Astrocyte of the cerebellum (primary cell): Measurements from ENCODE around the gene ZBTB8A.
A peak's percentile ranks its signal among the peaks of the same experiment; 100 is the strongest.
"Not testable (repeated sequence)": the region's sequence is repeated elsewhere in the genome, so short reads cannot be mapped to it uniquely, and the experiment has no call there.

Experiments used
- DNase-seq: peaks from one replicate; pipeline ENCODE4 v3.0.0-alpha.2; 2011; ENCODE audit warnings: low read depth
- H3K4me3 ChIP-seq: 2 replicates; pipeline ENCODE4 v1.5.1; 2011; ENCODE audit warnings: mild to moderate bottlenecking, low read depth, low read length, moderate library complexity
- in situ Hi-C: cut with HindIII; loops from 2 replicates; pipeline ENCODE4 v1.10.0; 2017; ENCODE audit warnings: low sequenced_read_pairs
- TF ChIP-seq, protein P1 (sequence below): IDR thresholded peaks from 2 replicates; pipeline ENCODE4 v1.5.1; 2012; ENCODE audit warnings: low read length, low read depth, moderate library complexity, mild to moderate bottlenecking; ENCODE audit errors: missing control alignments

ZBTB8A gene

DNA sequence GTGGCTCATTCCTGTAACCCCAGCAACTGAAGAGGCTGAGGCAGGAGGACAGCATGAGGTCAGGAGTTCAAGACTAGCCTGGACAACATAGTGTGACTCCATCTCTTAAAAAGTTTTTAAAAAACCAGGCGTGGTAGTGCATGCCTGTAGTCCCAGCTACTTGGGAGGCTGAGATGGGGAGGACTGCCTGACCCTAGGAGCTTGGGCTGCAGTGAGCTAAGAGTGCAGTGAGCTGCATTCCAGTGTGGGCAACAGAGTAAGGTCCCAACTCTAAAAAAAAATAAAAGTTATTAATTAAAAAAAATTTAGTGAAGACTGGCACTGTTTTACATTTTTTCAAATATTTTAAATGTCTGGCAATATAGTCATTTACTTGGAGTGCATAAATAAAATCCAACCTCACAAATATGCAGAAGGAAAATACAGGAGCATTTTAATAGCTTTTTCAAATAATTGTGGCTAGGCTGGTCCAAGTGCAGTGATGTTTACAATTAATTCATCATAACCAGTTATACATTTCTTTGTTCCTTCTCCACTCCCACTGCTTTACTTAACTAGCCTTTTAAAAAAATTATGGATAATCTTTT lies 100.4 kb downstream of the ZBTB8A start:
- in situ Hi-C loops, result no loop called here
- TF ChIP-seq, protein P1, sequence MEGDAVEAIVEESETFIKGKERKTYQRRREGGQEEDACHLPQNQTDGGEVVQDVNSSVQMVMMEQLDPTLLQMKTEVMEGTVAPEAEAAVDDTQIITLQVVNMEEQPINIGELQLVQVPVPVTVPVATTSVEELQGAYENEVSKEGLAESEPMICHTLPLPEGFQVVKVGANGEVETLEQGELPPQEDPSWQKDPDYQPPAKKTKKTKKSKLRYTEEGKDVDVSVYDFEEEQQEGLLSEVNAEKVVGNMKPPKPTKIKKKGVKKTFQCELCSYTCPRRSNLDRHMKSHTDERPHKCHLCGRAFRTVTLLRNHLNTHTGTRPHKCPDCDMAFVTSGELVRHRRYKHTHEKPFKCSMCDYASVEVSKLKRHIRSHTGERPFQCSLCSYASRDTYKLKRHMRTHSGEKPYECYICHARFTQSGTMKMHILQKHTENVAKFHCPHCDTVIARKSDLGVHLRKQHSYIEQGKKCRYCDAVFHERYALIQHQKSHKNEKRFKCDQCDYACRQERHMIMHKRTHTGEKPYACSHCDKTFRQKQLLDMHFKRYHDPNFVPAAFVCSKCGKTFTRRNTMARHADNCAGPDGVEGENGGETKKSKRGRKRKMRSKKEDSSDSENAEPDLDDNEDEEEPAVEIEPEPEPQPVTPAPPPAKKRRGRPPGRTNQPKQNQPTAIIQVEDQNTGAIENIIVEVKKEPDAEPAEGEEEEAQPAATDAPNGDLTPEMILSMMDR, result no peak
- H3K4me3 ChIP-seq, result no peak overlapping the region
- no peak for DNase-seq

- DNase-seq, H3K4me3 ChIP-seq, in situ Hi-C loops: not testable (repeated sequence)
Measured at GRCh38 chr1:32642292-32642827, 103.1 kb downstream of the ZBTB8A start.

DNA sequence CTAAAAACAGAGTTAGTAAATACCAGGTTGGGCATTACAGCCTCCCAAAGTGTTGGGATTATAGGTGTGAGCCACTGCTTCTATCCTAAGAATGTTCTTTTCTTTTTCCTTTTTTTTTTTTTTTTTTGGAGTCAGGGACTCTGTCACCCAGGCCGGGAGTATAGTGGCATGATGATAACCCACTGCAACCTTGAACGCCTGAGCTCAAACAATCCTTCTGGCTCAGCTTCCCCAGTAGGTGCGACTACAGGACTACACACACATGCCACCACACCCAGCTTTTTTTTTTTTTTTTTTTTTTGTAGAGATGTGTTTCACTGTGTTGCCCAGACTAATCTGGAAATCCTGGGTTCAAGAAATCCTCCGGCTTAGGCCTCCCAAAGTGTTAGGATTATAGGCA lies 105.2 kb downstream of the ZBTB8A start:
- no peak for DNase-seq
- TF ChIP-seq, protein P1, result no peak
- in situ Hi-C loops, result no loop called here
- H3K4me3 ChIP-seq, result no peak overlapping the region

DNA sequence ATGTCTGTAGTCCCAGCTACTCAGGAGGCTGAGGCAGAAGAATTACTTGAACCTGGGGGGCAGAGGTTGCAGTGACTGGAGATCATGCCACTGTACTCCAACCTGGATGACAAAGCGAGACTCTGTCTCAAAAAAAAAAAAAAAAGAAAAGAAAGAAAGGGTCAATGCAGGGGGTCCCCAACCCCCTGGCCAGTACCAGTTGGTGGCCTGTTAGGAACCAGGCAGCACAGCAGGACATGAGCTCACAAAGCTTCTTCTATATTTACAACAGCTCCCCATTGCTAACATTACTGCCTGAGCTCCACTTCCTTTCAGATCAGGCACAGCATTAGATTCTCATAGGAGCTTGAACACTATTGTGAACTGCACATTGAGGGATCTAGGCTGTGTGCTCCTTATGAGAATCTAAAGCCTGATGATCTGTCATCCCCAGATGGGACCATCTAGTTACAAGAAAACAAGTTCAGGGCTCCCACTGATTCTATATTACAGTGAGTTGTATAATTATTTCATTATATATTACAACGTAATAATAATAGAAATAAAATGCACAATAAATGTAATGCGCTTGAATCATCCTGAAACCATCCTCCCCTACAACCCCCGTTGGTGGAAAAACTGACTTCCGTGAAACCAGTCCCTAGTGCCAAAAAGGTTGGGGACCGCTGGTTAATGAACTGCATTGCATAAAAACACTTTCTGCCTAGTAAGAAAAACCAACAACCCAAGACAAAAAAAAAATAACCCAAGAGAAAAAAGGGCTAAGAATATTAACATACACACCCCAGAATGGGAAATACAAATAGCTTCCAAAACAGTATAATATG lies 108.3 kb downstream of the ZBTB8A start:
- in situ Hi-C loops, result no loop called here
- no peak overlapping the region for H3K4me3 ChIP-seq
- no peak for DNase-seq
- TF ChIP-seq, protein P1, result no peak

DNA sequence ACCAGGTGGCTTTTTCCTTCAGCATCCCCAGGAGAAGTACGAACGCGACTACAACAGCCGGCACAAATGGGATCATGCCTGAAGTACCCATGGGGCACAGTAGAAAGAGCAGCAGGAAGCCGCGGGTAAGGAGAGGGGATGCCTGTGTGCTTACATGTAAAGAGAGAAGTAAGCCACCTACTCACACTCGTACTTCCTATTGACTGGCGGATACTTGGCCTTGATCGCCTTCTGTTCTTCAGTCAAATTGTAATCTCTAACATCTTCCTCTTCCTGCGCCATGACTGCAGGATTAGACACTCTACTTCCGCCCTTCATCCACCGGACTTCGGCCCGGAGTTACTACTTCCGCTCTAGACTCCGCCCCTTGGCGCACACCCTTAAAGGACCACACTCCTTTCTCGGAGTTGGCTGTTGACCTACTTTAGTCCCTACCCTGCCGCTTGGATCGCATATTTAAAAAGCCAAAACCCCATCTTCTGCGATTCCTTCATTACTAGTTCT lies 111.1 kb downstream of the ZBTB8A start, which contains the start of gene ZBTB8OS:
Gene ZBTB8OS, minus strand, starts transcription at position 303 of the 504 bp plus-strand sequence. Its CDS starts 21 bp downstream, at position 282.
- H3K4me3 ChIP-seq, result peak within 1 kb of the TSS; percentile 87
- peak; percentile 82 for DNase-seq
- TF ChIP-seq, protein P1, result no peak
- in situ Hi-C loops, result no loop called here

- peak; percentile 92 for DNase-seq
- in situ Hi-C loops, result no loop called here
- H3K4me3 ChIP-seq, result peak within 1 kb of the TSS; percentile 87
- TF ChIP-seq, protein P1, result no peak
Measured at GRCh38 chr1:32650752-32651460, 111.7 kb downstream of the ZBTB8A start, which contains the start of gene RBBP4. Gene RBBP4, plus strand, starts transcription at chr1:32651208. Its CDS starts 99 bp downstream, at chr1:32651307.
